Left lung (tissue), 10 donors: ENCODE measurements around the gene TMEM134. TPM values are rescaled to one million over a fixed set of nuclear protein-coding genes. Genes with fewer than 3 reads are reported as not detected.
A peak's percentile ranks its signal among the peaks of the same experiment; 100 is the strongest.

Experiments
- ATAC-seq: fragments of 200-7000 bp; cut with Tn5 transposase; one replicate; pipeline ENCODE4 v1.9.1; 2020; ENCODE audit warnings: moderate library complexity
- DNase-seq, 4 donors: peaks; one replicate each; pipeline ENCODE4 v3.0.0-alpha.2; 2013 to 2020
- H3K27ac ChIP-seq, 2 donors: fragments of 200-600 bp; sonication (generic) in 1 of 2; one replicate each; pipeline versions ENCODE4 v1.5.0 to v1.8.0; 2020 to 2021
- H3K27me3 ChIP-seq, 2 donors: fragments of 200-600 bp; sonication (generic) in 1 of 2; one replicate each; pipeline versions ENCODE4 v1.5.0 to v1.8.0; 2020 to 2021
- H3K36me3 ChIP-seq, 2 donors: fragments of 200-600 bp; sonication (generic) in 1 of 2; one replicate each; pipeline versions ENCODE4 v1.5.0 to v1.8.0; 2020 to 2021
- H3K4me1 ChIP-seq, 2 donors: fragments of 200-600 bp; one replicate each; pipeline ENCODE4 v1.8.0; 2021
- H3K4me3 ChIP-seq, 2 donors: fragments of 200-600 bp; sonication (generic) in 1 of 2; one replicate each; pipeline versions ENCODE4 v1.5.0 to v1.8.0; 2020 to 2021; ENCODE audit warnings: mild to moderate bottlenecking in 1 of 2
- H3K9me3 ChIP-seq, 2 donors: fragments of 200-600 bp; sonication (generic) in 1 of 2; one replicate each; pipeline versions ENCODE4 v1.5.0 to v1.8.0; 2020 to 2021
- intact Hi-C, 2 donors: fragments of 100-400 bp; cut with DNase I; formaldehyde crosslinking; loops; one replicate each; pipeline versions ENCODE4 v1.11.2 to v1.14.2; 2022
- polyA plus RNA-seq, 6 donors: library from polyadenylated mRNA; unstranded; fragments of 120-200 nt; gene quantifications; one replicate each; pipeline ENCODE4 v1.2.1, GENCODE V29; 2013; ENCODE audit not compliant: insufficient read length in 6 of 6
- total RNA-seq, 2 donors: library from RNA; stranded (reverse); fragmentation: NEBNext Ultra II Directional; extraction: Animal tissue kit (Norgen Biotek cat#: 25700); gene quantifications; one replicate each; pipeline ENCODE4 v1.2.1, GENCODE V29; 2021
- TF ChIP-seq, protein P1 (sequence below), 2 donors: fragments of 200-600 bp; sonication (generic) in 1 of 2; IDR thresholded peaks; one replicate each; pipeline versions ENCODE4 v1.5.0 to v1.8.0; 2021; ENCODE audit warnings: antibody characterized with exemption in 2 of 2
- donor health status: DM: no; HTN: yes; CAD: no.
- donor health status: DM: no; HTN: no; CAD: no.

Gene TMEM134
- total and polyA plus RNA-seq, 8 donors, result 33.4 to 51.8 (median 44.7) TPM

DNA sequence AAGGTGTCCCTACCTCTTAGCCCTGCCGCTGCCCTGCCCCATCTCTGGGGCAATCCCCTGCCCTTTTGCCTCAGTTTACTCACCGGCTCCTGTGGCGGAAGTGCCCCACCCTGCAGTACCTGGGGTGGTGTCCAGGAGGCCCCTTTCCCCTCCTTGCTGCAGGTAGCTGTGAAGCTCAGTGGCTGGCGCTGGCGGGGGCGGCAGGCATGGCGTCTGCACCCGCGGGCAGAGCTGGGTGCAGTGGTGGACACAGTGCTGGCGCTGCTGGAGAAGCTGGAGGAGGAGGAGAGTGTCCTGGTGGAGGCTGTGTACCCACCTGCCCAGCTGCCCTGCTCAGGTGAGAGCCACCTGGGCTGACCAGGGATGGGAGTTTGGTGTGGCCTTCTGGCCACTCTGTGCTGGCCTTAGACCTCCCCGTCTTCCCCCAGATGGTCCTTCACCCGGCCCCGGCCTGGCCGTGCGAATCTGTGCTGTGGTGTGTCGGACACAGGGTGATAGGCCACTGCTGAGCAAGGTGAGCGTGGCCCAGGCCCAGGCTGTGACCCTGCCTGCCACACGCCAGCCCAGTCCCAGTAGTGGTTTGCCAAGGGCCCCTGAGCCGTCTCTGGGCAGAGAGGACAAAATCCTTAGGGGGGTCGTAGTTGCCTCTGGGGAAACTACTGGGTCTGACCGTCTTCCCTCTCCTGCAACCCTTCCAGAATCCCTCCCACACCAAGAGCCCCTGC, 49.6 kb downstream of the TMEM134 start:
- Histone ChIP-seq H3K9me3 (no peaks in the 10 kb centered on the region), H3K27ac (no peak overlapping the region), H3K4me3 (no peak overlapping the region), H3K36me3 (no peaks in the 10 kb centered on the region), H3K27me3 (peaks cover 0 to 31% of the 10 kb centered on the region in 2 donors), H3K4me1 (peaks cover 16 to 56% of the 10 kb centered on the region in 2 donors)
- DNase-seq, result no peak
- no peak for ATAC-seq
- intact Hi-C loops, result no loop called here
- TF ChIP-seq, protein P1, sequence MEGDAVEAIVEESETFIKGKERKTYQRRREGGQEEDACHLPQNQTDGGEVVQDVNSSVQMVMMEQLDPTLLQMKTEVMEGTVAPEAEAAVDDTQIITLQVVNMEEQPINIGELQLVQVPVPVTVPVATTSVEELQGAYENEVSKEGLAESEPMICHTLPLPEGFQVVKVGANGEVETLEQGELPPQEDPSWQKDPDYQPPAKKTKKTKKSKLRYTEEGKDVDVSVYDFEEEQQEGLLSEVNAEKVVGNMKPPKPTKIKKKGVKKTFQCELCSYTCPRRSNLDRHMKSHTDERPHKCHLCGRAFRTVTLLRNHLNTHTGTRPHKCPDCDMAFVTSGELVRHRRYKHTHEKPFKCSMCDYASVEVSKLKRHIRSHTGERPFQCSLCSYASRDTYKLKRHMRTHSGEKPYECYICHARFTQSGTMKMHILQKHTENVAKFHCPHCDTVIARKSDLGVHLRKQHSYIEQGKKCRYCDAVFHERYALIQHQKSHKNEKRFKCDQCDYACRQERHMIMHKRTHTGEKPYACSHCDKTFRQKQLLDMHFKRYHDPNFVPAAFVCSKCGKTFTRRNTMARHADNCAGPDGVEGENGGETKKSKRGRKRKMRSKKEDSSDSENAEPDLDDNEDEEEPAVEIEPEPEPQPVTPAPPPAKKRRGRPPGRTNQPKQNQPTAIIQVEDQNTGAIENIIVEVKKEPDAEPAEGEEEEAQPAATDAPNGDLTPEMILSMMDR (IDR thresholded peaks at IDR 0.05), result no peak

DNA sequence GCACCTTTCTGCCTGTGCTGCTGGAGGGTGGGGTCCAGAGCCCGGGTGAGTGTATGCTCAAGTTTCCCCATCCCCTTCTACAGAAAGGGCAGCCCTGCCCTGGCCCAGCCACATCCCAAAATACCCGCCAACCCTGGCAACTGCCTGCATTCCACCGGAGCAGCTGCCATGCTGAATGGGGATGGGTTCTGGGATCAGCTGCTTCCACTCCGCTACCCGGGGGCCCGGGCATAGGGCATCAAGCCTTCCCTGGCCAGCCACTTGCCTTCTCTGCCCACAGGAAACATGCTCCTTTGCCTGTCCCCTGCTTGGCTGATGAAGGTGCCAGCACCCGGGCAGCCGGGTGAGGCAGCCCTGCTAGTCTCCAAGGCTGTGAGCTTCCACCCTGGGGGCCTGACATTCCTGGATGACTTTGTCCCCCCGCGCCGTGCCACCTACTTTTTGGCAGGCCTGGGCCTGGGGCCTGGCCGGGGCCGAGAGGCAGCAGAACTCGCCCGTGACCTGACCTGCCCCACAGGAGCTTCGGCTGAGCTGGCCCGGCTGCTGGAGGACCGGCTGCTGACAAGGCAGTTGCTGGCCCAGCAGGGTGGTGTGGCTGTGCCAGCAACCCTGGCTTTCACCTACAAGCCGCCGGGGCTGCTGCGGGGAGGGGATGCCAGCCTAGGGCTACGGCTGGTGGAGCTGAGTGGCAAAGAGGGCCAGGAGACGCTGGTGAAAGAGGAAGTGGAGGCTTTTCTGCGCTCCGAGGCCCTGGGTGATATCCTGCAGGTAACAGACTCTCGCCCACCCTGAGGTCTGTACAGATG, 50.4 kb downstream of the TMEM134 start:
- ATAC-seq (no peak), DNase-seq (peak in 1 of 4 donors; percentile 83)
- H3K4me3 ChIP-seq, result no peak overlapping the region
- no peaks in the 10 kb centered on the region for H3K9me3 ChIP-seq
- TF ChIP-seq, protein P1 (IDR thresholded peaks at IDR 0.05), result no peak
- H3K27me3 ChIP-seq, result peaks cover 0 to 37% of the 10 kb centered on the region in 2 donors
- no peak overlapping the region for H3K27ac ChIP-seq
- peaks cover 16 to 56% of the 10 kb centered on the region in 2 donors for H3K4me1 ChIP-seq
- H3K36me3 ChIP-seq, result no peaks in the 10 kb centered on the region
- intact Hi-C loops, result no loop called here

DNA sequence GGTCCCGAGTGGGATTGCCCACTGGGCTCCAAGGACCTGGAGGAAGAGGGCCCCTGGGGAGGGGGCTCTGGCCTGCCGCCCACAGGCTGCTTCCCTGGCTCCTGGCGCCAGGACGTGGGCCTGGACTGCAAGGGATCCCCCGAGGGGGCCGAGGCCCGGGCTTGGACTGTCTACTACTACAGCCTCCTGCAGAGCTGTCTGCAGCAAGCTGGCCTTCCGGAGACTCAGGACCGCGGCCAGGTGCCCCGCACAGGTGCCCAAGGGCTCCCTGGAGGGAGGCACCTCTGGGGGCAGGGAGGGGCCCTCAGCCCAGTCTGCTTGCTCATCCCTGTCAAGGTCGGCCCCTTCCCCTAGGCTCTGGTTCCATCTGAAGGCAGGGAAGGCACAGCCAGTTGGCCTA, 51.6 kb downstream of the TMEM134 start:
- Histone ChIP-seq H3K4me3 (no peak overlapping the region), H3K9me3 (no peaks in the 10 kb centered on the region), H3K27ac (peak overlapping the region in 1 of 2 donors; percentile 8), H3K4me1 (peaks cover 16 to 56% of the 10 kb centered on the region in 2 donors), H3K36me3 (no peaks in the 10 kb centered on the region), H3K27me3 (peaks cover 0 to 37% of the 10 kb centered on the region in 2 donors)
- no peak for DNase-seq
- ATAC-seq, result no peak
- TF ChIP-seq, protein P1 (IDR thresholded peaks at IDR 0.05), result no peak
- intact Hi-C loops, result no loop called here

DNA sequence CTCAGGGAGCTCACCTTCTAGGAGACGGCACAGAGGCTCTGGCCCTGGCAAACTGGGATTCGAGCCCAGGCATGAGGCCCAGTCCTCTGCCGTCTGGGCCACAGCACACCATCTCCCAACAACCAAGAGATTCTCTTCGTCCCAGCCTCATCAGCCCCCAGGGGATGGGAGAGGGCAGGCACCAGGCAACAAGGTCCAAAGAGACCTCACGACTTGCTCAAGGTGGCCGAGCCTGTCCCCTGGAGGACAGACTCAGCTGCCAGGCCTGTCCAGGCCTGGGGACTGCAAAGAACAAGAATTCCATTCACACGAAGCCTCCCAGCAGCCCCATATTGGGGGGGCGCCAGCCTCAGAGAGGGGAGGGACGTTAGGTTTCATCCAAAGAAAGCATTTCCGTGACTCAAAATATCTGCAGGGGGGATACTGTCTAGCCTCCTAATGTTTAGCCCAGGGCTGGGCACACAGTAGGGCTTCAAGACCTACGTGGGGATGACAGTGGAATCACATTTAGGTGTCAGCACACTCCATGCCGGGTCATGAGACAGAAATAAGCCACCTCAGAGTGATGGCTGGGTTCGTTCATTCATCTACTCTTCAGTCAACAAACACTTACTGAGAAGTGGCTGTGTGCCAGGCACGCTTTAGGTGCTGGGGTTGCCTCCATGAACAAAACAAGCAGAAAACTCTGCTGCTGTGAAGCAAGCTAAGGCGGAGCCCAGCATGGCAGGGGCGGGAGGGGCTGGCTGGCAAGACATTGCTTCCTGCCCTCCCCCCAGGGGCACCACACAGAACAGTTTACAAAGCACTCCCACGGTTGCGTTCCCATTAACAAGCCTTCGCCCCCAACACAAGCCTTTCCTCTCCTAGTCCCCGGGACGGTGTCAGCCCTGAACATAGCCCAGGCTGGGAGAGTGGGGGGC, 52.4 kb downstream of the TMEM134 start:
- DNase-seq (peak in 1 of 4 donors; percentile 68), ATAC-seq (no peak)
- peak overlapping the region in 1 of 2 donors; percentile 8 for H3K27ac ChIP-seq
- H3K27me3 ChIP-seq, result peaks cover 0 to 37% of the 10 kb centered on the region in 2 donors
- H3K4me1 ChIP-seq, result peaks cover 16 to 56% of the 10 kb centered on the region in 2 donors
- no peaks in the 10 kb centered on the region for H3K9me3 ChIP-seq
- TF ChIP-seq, protein P1 (IDR thresholded peaks at IDR 0.05), result no peak
- intact Hi-C loops, result no loop called here
- H3K4me3 ChIP-seq, result no peak overlapping the region
- H3K36me3 ChIP-seq, result no peaks in the 10 kb centered on the region
